Osteoblast (primary cell): Measurements from ENCODE around the gene PTPN22. TPM values are rescaled to one million over a fixed set of nuclear protein-coding genes. Genes with fewer than 3 reads are reported as not detected.

ENCODE experiments used
- DNase-seq: peaks from one replicate; pipeline ENCODE4 v3.0.0; 2011; ENCODE audit warnings: low spot score, mixed read lengths; ENCODE audit not compliant: insufficient read length; ENCODE audit errors: missing footprints
- H2AFZ ChIP-seq: 2 replicates; pipeline ENCODE4 v1.6.0; 2011; ENCODE audit warnings: mild to moderate bottlenecking, low read length
- H3K27ac ChIP-seq: 2 replicates; pipeline ENCODE4 v1.5.1; 2011; ENCODE audit warnings: mild to moderate bottlenecking, low read depth, low read length, moderate library complexity
- H3K27me3 ChIP-seq: 2 replicates; pipeline ENCODE4 v1.6.0; 2012; ENCODE audit warnings: mild to moderate bottlenecking, control low read depth, inconsistent platforms, low read length, moderate library complexity; ENCODE audit not compliant: insufficient read depth
- H3K36me3 ChIP-seq: 2 replicates; pipeline ENCODE4 v1.5.1; 2011; ENCODE audit warnings: mild to moderate bottlenecking, low read length, control low read depth, moderate library complexity; ENCODE audit not compliant: insufficient read depth
- H3K4me1 ChIP-seq: 2 replicates; pipeline ENCODE4 v1.5.1; 2011; ENCODE audit warnings: mild to moderate bottlenecking, low read length, control low read depth, moderate library complexity; ENCODE audit not compliant: insufficient read depth
- H3K4me2 ChIP-seq: 2 replicates; pipeline ENCODE4 v1.6.0; 2011; ENCODE audit warnings: mild to moderate bottlenecking, low read length; ENCODE audit not compliant: insufficient read depth
- H3K4me3 ChIP-seq: fragments of 200-600 bp; sonication (generic); 3 replicates; pipeline ENCODE4 v1.5.1; 2012; ENCODE audit warnings: mild to moderate bottlenecking, low read length, inconsistent platforms; ENCODE audit not compliant: insufficient read depth
- H3K79me2 ChIP-seq: 2 replicates; pipeline ENCODE4 v1.6.0; 2012; ENCODE audit warnings: mild to moderate bottlenecking, low read length, control low read depth, inconsistent platforms; ENCODE audit not compliant: insufficient read depth
- H3K9me3 ChIP-seq: 2 replicates; pipeline ENCODE4 v1.5.1; 2011; ENCODE audit warnings: low read depth, low read length, control low read depth
- H4K20me1 ChIP-seq: 2 replicates; pipeline ENCODE4 v1.6.0; 2012; ENCODE audit warnings: mild to moderate bottlenecking, low read length, control low read depth; ENCODE audit not compliant: insufficient read depth
- CTCF ChIP-seq: IDR thresholded peaks from 2 replicates; pipeline ENCODE4 v1.5.1; 2011; ENCODE audit warnings: mild to moderate bottlenecking, low read depth, low read length, moderate library complexity; ENCODE audit errors: extremely low read depth
- total RNA-seq: library from RNA; depleted of rRNA; stranded (reverse); fragments of >200 nt; gene quantifications from 2 replicates; pipeline ENCODE4 v1.2.3, GENCODE V29; 2012

The PTPN22 gene
- total RNA-seq, 1 donor: 1.1 TPM

- peaks cover 3% of the 10 kb centered on the region for H3K4me1 ChIP-seq
- no peak for TF ChIP-seq CTCF
- H3K27ac ChIP-seq: no peak overlapping the region
Measured at GRCh38 chr1:113893267-113893666, 21.8 kb upstream of the PTPN22 start.

GRCh38 chr1:113891631-113892220 lies 20.2 kb upstream of the PTPN22 start:
- Histone ChIP-seq H3K4me3 (no peak overlapping the region), H3K79me2 (no peaks in the 10 kb centered on the region), H4K20me1 (no peaks in the 10 kb centered on the region), H3K27ac (no peak overlapping the region), H3K27me3 (no peaks in the 10 kb centered on the region), H3K4me1 (peaks cover 3% of the 10 kb centered on the region), H2AFZ (no peak overlapping the region), H3K4me2 (no peak overlapping the region), H3K9me3 (no peaks in the 10 kb centered on the region), H3K36me3 (peaks cover 25% of the 10 kb centered on the region)
- no peak for DNase-seq
- TF ChIP-seq CTCF: no peak

More at GRCh38 chr1:113893267-113893666, 21.8 kb upstream of the PTPN22 start:
- Histone ChIP-seq H3K36me3 (peaks cover 35% of the 10 kb centered on the region), H3K9me3 (no peaks in the 10 kb centered on the region), H2AFZ (no peak overlapping the region), H3K4me2 (no peak overlapping the region), H3K79me2 (no peaks in the 10 kb centered on the region), H3K4me3 (no peak overlapping the region), H3K27me3 (no peaks in the 10 kb centered on the region), H4K20me1 (no peaks in the 10 kb centered on the region)
- DNase-seq: no peak

GRCh38 chr1:113890816-113891215 lies 19.3 kb upstream of the PTPN22 start:
- Histone ChIP-seq H2AFZ (no peak overlapping the region), H3K36me3 (peaks cover 16% of the 10 kb centered on the region), H3K4me1 (no peaks in the 10 kb centered on the region), H3K4me3 (no peak overlapping the region), H3K27me3 (no peaks in the 10 kb centered on the region), H3K27ac (no peak overlapping the region), H4K20me1 (no peaks in the 10 kb centered on the region), H3K79me2 (no peaks in the 10 kb centered on the region), H3K9me3 (no peaks in the 10 kb centered on the region), H3K4me2 (no peak overlapping the region)
- no peak for TF ChIP-seq CTCF
- DNase-seq: no peak

- H4K20me1 ChIP-seq: no peaks in the 10 kb centered on the region
- TF ChIP-seq CTCF: no peak
- H3K27me3 ChIP-seq: no peaks in the 10 kb centered on the region
- no peak within 1 kb of the TSS for H2AFZ ChIP-seq
- H3K4me1 ChIP-seq: no peaks in the 10 kb centered on the region
- no peak for DNase-seq
- no peak within 1 kb of the TSS for H3K4me2 ChIP-seq
- H3K79me2 ChIP-seq: no peaks in the 10 kb centered on the region
- H3K9me3 ChIP-seq: no peaks in the 10 kb centered on the region
- H3K4me3 ChIP-seq: no peak within 1 kb of the TSS
- no peak within 1 kb of the TSS for H3K27ac ChIP-seq
- H3K36me3 ChIP-seq: no peaks in the 10 kb centered on the region
Measured at GRCh38 chr1:113887402-113888175, 16.1 kb upstream of the PTPN22 start, which contains the start of gene BCL2L15. BCL2L15 (minus strand) TSS chr1:113887581; CDS start chr1:113887375, 206 bp downstream.
